ENCODE data around the gene CWF19L1. TPM values are rescaled to one million over a fixed set of nuclear protein-coding genes. Genes with fewer than 3 reads are reported as not detected.
"Not testable (repeated sequence)": the region's sequence is repeated elsewhere in the genome, so short reads cannot be mapped to it uniquely, and the experiment has no call there.

The CWF19L1 gene
- total RNA-seq, 1 donor from 2014 or later = 45.2 TPM

DNA sequence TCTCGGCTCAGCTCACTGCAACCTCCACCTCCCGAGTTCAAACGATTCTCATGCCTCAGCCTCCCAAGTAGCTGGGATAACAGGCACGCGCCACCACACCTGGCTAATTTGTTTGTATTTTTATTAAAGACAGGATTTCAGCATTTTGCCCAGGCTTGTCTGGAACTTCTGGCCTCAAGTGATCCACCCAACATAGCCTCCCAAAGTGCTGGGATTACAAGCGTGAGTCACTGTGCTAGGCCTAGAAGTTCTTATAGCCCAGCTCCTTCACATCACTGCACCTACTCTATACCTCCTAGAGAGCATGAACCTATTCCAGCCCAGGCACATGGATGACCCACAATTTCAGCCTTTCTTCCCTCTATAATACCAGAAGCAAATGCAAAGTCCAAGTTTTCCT, 20.3 kb upstream of the CWF19L1 start:
- peaks cover 6% of the 10 kb centered on the region for H3K27me3 Mint-ChIP-seq
- H3K4me1 Mint-ChIP-seq = peaks cover 18% of the 10 kb centered on the region
- H3K9me3 Mint-ChIP-seq = no peaks in the 10 kb centered on the region
- H3K36me3 Mint-ChIP-seq (ENCODE audit: low read depth) = peaks cover 19% of the 10 kb centered on the region
- no peak overlapping the region for H3K27ac Mint-ChIP-seq
- intact Hi-C loops (cut with micrococcal nuclease) = loop anchor here (2.0 to 5.0 kb wide), 3 partner anchors 21 to 241 kb away; partner anchors contain the start of genes CWF19L1 and NDUFB8
- DNase-seq = no peak
- H3K4me3 Mint-ChIP-seq = peak overlapping the region; percentile 37

DNA sequence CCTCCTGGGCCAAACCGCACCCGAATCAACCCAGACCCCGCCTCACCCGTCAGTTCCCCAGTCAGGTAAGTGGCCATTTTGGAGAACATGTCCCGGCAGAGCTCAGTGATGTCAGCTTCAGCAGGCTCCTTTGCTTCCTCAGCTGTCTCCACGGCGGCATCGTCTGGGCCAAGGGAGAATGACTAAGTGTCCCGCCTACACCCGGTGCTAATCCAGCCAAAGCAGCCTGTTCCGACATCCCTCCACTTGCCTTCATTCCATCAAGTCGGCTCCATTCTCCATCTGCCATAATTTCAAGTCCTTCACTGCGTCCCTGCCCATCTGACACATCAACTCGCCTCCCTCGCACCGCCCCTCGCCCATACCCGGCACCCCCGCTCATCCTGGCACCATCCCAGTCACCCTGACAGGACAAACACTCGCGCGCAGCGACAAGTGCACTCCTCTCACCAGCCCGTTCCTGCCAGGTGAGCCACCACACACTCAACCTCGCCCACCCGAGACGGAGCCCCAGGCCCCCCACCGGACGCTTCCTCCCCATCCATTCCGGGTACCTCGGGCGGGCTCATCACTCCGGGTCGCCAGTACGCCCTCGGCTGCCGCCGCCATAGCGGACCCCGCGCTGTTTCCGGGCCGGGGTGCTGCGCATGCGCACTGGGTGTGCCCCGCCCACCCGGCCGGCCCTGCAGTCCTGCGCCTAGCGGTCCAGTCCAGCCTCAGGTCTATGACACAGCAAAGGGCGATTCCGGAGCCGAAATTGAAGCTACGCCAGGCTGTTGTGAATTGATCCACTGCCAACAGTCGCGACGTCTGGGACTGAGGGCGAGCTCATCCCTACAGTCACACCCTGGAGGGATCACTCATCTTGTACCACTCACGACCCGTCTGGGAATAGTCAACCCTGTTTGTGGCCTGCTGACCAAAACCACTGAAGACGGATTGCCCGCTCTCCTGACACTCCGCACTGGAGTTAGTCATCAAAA, 18.9 kb upstream of the CWF19L1 start, which contains the start of gene BLOC1S2:
Gene BLOC1S2, minus strand, starts transcription at position 630 of the 983 bp plus-strand sequence. Its CDS starts 21 bp downstream, at position 609.
- H3K9me3 Mint-ChIP-seq = no peaks in the 10 kb centered on the region
- H3K4me3 Mint-ChIP-seq = peak within 1 kb of the TSS; percentile 97
- H3K4me1 Mint-ChIP-seq = peaks cover 18% of the 10 kb centered on the region
- H3K27ac Mint-ChIP-seq = peak within 1 kb of the TSS; percentile 98
- peak; percentile 98 for DNase-seq
- peaks cover 19% of the 10 kb centered on the region for H3K36me3 Mint-ChIP-seq (ENCODE audit: low read depth)
- intact Hi-C loops (cut with micrococcal nuclease) = loop anchor here (1.0 to 5.0 kb wide), 7 partner anchors 20 to 277 kb away; partner anchors contain the start of genes CWF19L1, DNMBP, ERLIN1 and NDUFB8
- H3K27me3 Mint-ChIP-seq = peaks cover under 1% of the 10 kb centered on the region

DNA sequence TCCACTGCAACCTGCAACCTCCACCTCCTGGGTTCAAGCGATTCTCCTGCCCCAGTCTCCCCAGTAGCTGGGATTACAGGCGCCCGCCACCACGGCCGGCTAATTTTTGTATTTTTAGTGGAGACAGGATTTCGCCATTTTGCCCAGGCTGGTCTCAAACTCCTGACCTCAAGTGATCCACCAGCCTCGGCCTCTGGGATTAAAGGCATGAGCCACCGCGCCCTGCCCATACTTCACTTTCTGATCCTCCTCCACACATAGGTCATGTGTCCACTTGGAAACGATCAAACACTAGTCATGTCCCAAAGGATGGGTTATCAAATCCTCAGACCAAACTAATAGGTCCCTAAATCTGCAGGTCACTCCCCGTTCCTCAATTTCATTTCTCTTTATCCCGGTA, 17.9 kb upstream of the CWF19L1 start:
- peaks cover 28% of the 10 kb centered on the region for H3K36me3 Mint-ChIP-seq (ENCODE audit: low read depth)
- H3K27ac Mint-ChIP-seq = peak overlapping the region; percentile 98
- peaks cover 20% of the 10 kb centered on the region for H3K4me1 Mint-ChIP-seq
- peak overlapping the region; percentile 97 for H3K4me3 Mint-ChIP-seq
- not testable (repeated sequence) for DNase-seq, H3K9me3 Mint-ChIP-seq, H3K27me3 Mint-ChIP-seq
- intact Hi-C loops (cut with micrococcal nuclease) = loop anchor here (5.0 kb wide), 1 partner anchor 222 kb away; no protein-coding TSS in a partner anchor

DNA sequence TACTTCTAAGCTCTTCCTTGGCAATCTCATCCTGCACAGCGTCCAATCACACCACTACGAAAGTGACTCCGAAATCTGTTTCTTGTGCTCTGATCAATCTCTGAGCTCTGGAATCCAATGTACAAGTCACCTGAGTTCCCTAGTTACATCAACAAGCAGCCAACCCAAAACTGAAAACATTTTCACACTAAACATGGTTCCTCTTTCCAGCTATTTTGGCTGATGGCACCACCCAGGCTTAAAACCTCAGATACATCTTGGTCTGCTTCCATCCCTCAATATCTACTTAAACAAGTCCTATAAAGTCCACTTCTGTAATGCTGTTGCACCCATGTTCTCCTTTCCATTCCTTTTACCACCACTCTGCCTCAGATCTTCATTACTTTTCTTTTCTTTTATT, 15.5 kb upstream of the CWF19L1 start:
- Mint-ChIP-seq H3K4me3 (no peak overlapping the region), H3K27me3 (no peaks in the 10 kb centered on the region), H3K36me3 (ENCODE audit: low read depth) (peaks cover 41% of the 10 kb centered on the region), H3K9me3 (no peaks in the 10 kb centered on the region), H3K4me1 (peaks cover 22% of the 10 kb centered on the region), H3K27ac (no peak overlapping the region)
- intact Hi-C loops (cut with micrococcal nuclease) = no loop called here
- DNase-seq = no peak

DNA sequence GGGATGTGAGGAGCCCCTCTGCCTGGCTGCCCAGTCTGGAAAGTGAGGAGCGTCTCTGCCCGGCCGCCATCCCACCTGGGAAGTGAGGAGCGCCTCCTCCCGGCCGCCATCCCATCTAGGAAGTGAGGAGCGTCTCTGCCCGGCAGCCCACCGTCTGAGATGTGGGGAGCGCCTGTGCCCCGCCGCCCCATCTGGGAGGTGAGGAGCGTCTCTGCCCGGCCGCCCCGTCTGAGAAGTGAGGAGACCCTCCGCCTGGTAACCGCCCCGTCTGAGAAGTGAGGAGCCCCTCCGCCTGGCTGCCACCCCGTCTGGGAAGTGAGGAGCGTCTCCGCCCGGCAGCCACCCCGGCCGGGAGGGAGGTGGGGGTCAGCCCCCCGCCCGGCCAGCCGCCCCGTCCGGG, 9.5 kb upstream of the CWF19L1 start:
- H3K27ac Mint-ChIP-seq; H3K4me1 Mint-ChIP-seq; H3K27me3 Mint-ChIP-seq; H3K4me3 Mint-ChIP-seq; H3K9me3 Mint-ChIP-seq; DNase-seq; intact Hi-C loops (cut with micrococcal nuclease): not testable (repeated sequence)
- H3K36me3 Mint-ChIP-seq (ENCODE audit: low read depth) = peaks cover 54% of the 10 kb centered on the region

DNA sequence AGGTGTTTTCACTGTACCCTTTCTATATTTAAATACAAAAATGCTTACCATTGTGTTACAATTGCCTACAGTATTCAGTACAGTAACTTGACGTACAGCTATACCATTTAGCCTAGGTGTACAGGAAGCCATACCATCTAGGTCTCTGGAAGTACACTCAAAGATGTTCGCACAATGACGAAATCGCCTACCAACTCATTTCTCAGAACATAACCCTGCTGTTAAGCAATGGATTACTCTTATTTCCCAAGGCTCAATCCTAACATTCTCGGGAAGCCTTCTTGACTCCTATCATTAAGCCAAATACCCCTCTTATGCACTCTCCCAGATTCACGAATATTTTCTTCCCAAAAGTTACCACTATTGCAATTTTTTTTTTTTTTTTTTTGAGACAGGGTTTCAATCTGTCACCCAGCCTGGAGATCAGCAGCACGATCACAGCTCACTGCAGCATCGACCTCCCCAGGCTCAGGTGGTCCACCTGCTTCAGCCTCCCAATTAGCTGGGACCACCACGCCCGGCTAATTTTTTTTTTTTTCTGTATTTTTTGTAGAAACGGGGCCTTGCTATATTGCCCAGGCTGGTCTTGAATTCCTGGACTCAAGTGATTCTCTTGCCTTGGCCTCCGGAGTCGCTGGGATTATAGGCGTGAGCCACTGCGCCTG, 1.5 kb downstream of the CWF19L1 start:
- H3K27ac Mint-ChIP-seq = peak overlapping the region; percentile 60
- H3K27me3 Mint-ChIP-seq = no peaks in the 10 kb centered on the region
- no peak for DNase-seq
- peaks cover 9% of the 10 kb centered on the region for H3K36me3 Mint-ChIP-seq (ENCODE audit: low read depth)
- H3K9me3 Mint-ChIP-seq = no peaks in the 10 kb centered on the region
- intact Hi-C loops (cut with micrococcal nuclease) = loop anchor here (2.0 kb wide), 3 partner anchors 21 to 107 kb away; partner anchors contain the start of genes BLOC1S2 and CHUK
- peaks cover 22% of the 10 kb centered on the region for H3K4me1 Mint-ChIP-seq
- H3K4me3 Mint-ChIP-seq = peak overlapping the region; percentile 99

DNA sequence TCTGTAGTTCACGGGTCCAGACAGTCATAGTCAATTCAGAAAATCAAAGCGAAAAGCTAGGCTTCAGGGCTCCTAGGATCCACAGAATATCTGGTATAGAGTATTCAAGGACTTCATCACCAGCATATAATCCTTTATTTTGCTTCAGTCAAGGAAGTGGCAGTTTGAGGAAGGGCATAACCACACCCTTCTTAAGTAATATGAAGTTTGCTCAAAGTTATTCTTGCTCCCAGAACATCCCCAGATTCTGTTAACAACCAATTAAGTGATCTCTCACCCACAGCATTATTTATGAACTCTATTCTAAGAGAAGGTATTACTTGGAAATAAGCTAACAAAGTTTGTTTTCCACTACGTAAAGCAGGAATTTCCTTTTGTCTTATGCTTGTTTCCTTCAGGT, 13.2 kb downstream of the CWF19L1 start:
- DNase-seq = no peak
- Mint-ChIP-seq H3K4me3 (no peak overlapping the region), H3K4me1 (peaks cover 2% of the 10 kb centered on the region), H3K27ac (no peak overlapping the region), H3K27me3 (no peaks in the 10 kb centered on the region), H3K36me3 (ENCODE audit: low read depth) (peaks cover 52% of the 10 kb centered on the region), H3K9me3 (no peaks in the 10 kb centered on the region)
- intact Hi-C loops (cut with micrococcal nuclease) = no loop called here

DNA sequence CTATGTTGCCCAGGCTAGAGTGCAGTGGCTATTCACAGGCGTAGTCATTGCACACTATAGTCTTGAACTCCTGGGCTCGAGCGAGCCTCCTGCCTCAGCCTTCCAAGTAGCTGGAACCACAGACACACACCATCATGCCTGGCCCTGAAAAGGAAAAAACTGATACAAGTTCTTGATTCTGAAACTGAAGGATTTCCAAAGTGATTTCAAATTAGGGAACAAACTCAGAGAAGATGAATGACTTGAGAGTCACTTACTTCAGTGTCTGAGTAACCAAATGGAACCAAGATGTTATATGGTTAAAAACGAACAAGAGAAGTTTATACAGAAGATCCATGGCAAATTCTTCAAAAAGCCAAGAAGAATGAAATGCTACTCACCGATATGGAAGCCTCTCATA, 14.4 kb downstream of the CWF19L1 start:
- DNase-seq = no peak
- H3K27me3 Mint-ChIP-seq = no peaks in the 10 kb centered on the region
- H3K27ac Mint-ChIP-seq = no peak overlapping the region
- no peaks in the 10 kb centered on the region for H3K9me3 Mint-ChIP-seq
- peaks cover 52% of the 10 kb centered on the region for H3K36me3 Mint-ChIP-seq (ENCODE audit: low read depth)
- intact Hi-C loops (cut with micrococcal nuclease) = no loop called here
- no peak overlapping the region for H3K4me3 Mint-ChIP-seq
- H3K4me1 Mint-ChIP-seq = peaks cover 2% of the 10 kb centered on the region

DNA sequence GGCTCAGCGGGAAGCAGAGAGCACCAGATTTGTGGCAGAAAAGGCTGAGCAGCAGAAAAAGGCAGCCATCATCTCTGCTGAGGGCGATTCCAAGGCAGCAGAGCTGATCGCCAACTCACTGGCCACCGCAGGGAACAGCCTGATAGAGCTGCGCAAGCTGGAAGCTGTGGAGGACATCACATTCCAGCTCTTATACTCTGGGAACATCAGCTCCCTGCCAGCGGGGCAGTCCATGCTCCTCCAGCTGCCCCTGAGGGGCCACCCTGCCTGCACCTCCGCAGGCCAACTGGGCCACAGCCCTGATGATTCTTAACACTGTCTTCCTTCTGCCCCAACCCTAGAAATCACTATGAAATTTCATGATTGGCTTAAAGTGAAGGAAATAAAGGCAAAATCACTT, 18.6 kb downstream of the CWF19L1 start:
- Mint-ChIP-seq H3K27ac (no peak overlapping the region), H3K4me3 (no peak overlapping the region), H3K4me1 (no peaks in the 10 kb centered on the region), H3K27me3 (no peaks in the 10 kb centered on the region), H3K9me3 (no peaks in the 10 kb centered on the region), H3K36me3 (ENCODE audit: low read depth) (peaks cover 46% of the 10 kb centered on the region)
- no peak for DNase-seq
- intact Hi-C loops (cut with micrococcal nuclease) = no loop called here

DNA sequence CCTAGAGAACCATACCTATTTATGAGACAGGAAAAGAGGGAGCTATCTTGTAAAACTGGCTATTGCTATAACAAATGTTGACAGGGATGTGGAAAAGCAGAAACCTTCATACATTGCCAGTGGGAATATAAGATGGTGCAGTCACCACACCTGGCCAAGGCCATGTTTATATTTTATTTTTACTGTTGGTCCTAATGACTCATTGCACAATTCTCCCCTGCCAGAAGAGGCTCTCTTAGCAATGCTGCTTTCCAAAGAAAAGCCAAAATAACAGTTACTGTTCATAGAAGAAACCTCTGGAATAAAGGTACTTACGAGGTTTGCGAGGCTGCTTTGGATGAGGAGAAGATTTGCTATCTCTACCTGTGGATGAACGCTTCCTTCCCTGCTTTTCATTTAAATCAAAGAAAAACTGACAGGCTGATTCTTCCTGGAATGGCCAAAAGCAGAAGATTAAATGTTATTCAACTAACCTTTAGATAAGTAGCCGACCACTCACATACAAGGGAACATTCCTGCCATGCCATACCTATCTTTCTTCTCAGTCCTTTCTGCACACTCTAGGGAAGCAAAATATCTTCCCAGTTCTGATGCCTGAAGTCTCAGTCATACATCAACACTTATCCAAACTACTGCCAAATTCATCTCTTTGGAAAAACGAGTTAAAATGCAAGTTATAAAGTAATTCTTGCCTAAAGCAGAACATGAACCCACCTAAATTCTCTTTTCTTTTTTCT, 21.8 kb downstream of the CWF19L1 start:
- peaks cover 56% of the 10 kb centered on the region for H3K36me3 Mint-ChIP-seq (ENCODE audit: low read depth)
- peaks cover under 1% of the 10 kb centered on the region for H3K4me1 Mint-ChIP-seq
- no peak overlapping the region for H3K27ac Mint-ChIP-seq
- DNase-seq = no peak
- H3K4me3 Mint-ChIP-seq = no peak overlapping the region
- intact Hi-C loops (cut with micrococcal nuclease) = no loop called here
- H3K9me3 Mint-ChIP-seq = no peaks in the 10 kb centered on the region
- no peaks in the 10 kb centered on the region for H3K27me3 Mint-ChIP-seq

DNA sequence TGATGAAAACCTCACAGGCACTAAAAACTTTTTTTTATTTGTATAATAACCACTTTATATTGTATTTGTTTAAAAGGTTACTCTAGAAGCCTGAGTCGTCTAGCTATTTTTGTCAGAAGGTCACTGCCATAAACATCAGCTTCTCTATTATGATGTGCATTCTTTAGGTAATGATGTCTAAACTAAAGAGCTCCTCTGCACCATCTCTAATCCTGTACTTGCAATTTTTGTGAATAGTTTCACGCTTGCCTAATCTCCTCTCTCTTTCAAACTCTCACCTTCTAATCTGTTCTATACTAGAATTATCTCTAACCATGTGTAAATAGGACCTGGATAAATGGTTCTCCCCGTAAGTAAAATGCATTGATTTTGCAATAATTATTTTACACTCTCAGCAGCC, 27.6 kb downstream of the CWF19L1 start:
- peaks cover 49% of the 10 kb centered on the region for H3K36me3 Mint-ChIP-seq (ENCODE audit: low read depth)
- H3K27ac Mint-ChIP-seq = no peak overlapping the region
- no peaks in the 10 kb centered on the region for H3K9me3 Mint-ChIP-seq
- no peak for DNase-seq
- peaks cover 4% of the 10 kb centered on the region for H3K4me1 Mint-ChIP-seq
- intact Hi-C loops (cut with micrococcal nuclease) = no loop called here
- no peak overlapping the region for H3K4me3 Mint-ChIP-seq
- H3K27me3 Mint-ChIP-seq = no peaks in the 10 kb centered on the region

DNA sequence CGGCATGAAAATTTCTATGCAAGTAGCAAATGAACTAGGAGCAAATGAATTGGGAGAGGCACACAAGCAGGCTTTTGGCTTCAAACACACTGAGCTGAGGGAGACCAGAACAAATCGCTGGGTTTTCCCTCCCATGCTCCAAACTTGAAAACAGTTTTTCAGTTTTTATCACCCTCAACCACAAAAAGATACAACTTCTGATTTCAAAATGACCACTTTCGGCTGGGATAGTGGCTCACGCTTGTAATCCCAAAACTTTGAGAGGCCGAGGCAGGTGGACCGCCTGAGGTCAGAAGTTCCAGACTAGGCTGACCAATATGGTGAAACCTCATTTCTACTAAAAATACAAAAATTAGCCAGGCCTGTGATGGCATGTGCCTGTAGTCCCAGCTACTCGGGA, 29.0 kb downstream of the CWF19L1 start:
- H3K4me1 Mint-ChIP-seq = peaks cover 4% of the 10 kb centered on the region
- no peaks in the 10 kb centered on the region for H3K9me3 Mint-ChIP-seq
- intact Hi-C loops (cut with micrococcal nuclease) = no loop called here
- DNase-seq = no peak
- H3K27ac Mint-ChIP-seq = no peak overlapping the region
- H3K36me3 Mint-ChIP-seq (ENCODE audit: low read depth) = peaks cover 55% of the 10 kb centered on the region
- no peaks in the 10 kb centered on the region for H3K27me3 Mint-ChIP-seq
- no peak overlapping the region for H3K4me3 Mint-ChIP-seq

DNA sequence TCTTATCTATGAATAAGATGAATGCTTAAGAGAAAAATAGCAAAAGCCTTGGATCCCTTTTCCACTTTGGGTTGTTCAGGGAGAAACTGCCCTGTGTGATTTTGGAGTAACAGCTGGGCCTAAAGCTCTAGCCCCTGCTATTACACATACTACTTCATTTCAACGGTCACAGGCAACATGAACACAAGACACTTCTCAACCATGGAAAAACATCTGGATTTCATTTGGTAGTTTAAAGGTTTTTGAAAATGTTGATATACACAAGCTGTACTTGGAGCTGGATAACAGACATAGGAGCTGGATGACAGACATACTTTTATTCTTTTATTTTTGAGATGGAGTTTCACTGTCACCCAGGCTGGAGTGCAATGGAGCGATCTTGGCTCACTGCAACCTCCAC, 35.3 kb downstream of the CWF19L1 start:
- Mint-ChIP-seq H3K36me3 (ENCODE audit: low read depth) (peaks cover 47% of the 10 kb centered on the region), H3K27ac (no peak overlapping the region), H3K4me3 (no peak overlapping the region), H3K27me3 (no peaks in the 10 kb centered on the region), H3K9me3 (no peaks in the 10 kb centered on the region), H3K4me1 (peaks cover 20% of the 10 kb centered on the region)
- DNase-seq = no peak
- intact Hi-C loops (cut with micrococcal nuclease) = no loop called here

Measured in activated CD4-positive, alpha-beta T cell treated with anti-CD3 and anti-CD28 coated beads, Interleukin-2, amount 10 ng/mL, durations not matched to agents 24 days and 14 days (primary cell).